ENCODE measurements around the gene GRHL1.
"Not testable (repeated sequence)": the region's sequence is repeated elsewhere in the genome, so short reads cannot be mapped to it uniquely, and the experiment has no call there.

Gene GRHL1, protein sequence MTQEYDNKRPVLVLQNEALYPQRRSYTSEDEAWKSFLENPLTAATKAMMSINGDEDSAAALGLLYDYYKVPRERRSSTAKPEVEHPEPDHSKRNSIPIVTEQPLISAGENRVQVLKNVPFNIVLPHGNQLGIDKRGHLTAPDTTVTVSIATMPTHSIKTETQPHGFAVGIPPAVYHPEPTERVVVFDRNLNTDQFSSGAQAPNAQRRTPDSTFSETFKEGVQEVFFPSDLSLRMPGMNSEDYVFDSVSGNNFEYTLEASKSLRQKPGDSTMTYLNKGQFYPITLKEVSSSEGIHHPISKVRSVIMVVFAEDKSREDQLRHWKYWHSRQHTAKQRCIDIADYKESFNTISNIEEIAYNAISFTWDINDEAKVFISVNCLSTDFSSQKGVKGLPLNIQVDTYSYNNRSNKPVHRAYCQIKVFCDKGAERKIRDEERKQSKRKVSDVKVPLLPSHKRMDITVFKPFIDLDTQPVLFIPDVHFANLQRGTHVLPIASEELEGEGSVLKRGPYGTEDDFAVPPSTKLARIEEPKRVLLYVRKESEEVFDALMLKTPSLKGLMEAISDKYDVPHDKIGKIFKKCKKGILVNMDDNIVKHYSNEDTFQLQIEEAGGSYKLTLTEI

GRCh38 chr2:9951522-9952285, at the start of gene GRHL1:
GRHL1 (plus strand) TSS chr2:9951693; CDS start chr2:9951834, 141 bp downstream.
- peak; percentile 93 for DNase-seq

- DNase-seq = no peak
Observed at GRCh38 chr2:9905413-9905812, 46.1 kb upstream of the GRHL1 start.

DNA sequence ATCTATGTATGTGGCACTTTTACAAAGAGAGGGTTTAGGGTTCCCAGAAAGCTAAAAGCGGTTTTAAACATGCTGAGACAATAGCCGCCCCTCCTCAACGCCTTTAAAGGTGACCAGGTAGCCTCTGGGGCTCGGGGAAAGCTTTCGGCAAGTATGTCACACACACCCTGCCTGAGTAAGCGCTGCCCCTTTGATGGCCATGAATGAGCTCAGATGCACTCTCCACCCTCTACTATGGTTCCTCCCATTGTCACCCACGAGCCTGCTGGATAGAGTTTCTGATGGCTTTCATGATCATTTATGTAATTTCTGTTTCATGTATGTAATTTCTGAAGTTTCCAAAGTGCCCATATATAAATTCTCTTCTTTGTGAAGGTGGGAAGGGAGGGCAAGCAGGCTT, 44.1 kb upstream of the GRHL1 start:
- DNase-seq = no peak

GRCh38 chr2:9908639-9909038, 42.9 kb upstream of the GRHL1 start:
- no peak for DNase-seq

DNA sequence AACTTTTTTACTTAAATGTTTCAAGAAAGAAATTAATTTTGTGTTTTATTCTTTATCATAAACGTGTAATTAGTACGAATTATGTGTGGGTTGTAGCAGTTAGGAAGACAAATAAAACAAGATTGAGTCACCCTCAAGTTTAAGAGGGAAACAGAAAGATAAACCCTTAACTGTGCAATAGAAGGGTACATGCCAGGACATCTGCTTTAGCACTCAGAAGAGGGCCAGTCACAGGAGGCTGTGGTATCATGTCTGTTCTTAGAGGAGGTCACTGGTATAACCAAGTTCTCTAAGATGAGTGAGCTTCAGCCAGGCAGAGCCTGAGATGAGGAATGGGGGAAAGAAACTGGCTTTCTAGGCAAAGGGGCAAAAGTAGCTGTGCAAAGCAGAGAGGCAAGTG, 42.4 kb upstream of the GRHL1 start:
- peak; percentile 8 for DNase-seq

DNA sequence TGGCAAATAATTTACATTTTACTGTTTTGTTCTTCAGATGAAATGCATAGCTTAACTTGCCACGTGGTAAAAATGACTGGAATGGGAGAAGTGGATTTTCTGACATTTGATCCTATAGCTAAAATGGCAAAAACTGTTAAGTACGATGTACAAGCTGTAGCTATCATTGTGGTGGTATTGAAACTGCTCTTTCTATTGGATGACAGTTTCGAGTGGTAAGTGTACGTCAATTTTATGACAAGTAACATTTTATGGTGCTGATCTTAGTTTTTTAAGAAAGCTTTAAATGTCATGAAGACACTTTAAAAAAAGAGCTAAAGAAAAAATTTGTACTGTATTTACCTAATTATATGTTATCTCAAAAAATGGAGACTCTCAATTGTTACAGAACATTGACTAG, 40.8 kb upstream of the GRHL1 start:
- no peak for DNase-seq

DNA sequence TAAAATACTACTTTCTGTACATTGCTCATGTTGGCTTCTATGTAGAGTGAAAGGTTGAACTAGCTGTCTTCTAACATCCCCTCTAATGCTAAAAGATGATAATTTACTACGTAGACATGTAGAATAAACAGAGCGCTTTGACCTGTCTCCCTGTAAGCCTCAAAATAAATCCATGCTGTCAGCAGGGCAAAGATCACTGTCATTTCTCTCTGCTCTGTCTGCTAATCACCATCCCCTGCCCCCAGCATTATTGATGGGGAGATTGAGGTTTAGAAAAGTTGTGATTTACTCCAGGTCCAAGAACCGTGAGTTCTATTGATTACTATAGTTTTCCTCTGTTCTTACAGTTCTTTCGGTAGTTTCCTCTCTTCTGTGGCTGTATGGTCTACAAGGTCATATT, 39.0 kb upstream of the GRHL1 start:
- DNase-seq = no peak

DNA sequence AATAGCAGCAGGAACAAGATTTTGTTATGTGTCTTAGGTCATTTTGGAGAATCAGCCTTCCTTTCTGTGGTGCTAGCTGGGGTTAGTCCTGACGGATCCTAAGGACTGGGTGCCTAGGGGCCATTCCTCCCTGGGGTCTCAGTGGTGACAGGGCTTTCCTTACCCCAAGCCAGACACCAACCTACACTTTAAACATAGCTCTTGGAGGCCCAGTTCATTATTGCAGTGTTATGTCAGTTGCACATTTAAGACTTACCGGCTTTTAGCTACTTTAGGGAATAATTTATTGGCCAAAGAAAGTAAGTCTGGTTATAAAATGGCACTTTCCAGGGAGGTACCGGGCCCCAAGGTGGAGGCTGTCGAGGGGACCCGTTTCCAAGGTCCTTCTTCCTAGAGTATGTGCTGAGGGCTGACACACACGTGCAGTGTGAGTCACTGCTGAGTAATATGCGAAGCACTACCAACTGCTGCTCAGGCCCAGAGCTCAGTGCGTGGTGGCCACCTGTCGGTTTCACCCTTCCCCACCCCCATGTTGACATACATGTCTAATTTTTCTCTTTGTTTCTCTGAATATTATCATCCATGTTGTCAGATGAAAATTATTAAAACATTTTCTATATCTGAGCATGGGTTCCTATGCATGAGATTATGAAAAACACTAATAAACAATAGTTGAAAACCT, 37.0 kb upstream of the GRHL1 start:
- DNase-seq = no peak

DNA sequence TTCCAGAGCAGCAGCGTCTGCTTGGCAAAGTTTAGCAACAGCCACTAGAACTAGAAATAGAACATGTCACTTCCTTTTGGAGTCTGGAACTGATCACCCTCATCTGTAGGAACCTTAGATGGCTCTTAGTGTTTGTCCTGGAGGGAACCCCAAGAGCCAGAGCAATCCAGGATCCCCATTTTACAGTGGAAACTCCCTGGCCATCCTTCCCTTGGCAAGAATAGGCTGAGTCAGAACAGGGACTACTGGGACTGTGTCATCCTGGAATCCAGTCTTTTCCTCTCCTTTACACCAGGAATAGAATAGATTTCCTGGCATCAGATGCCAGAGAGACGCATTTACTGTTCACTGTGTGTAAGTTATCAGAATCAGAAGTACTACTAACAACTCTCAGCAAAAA, 33.2 kb upstream of the GRHL1 start:
- no peak for DNase-seq

DNA sequence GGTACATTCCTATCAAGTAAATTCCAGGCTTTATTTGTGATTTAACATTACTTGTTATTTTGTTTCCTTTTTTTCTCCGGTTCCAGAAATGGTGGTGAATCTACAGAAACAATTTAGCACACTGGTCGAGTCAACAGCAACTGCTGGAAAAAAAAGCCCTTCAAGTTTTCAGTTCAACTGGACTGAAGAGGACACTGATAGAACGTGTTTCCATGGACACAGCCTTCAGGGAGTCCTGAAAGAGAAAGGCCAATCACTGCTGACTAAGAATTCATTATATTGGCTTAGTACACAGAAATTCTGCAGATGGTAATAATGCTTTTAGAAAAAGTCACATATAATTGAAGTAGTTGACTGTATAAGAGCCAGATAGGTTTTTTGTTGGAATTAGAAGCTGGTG, 32.0 kb upstream of the GRHL1 start:
- DNase-seq = no peak

- DNase-seq = not testable (repeated sequence)
Observed at GRCh38 chr2:9927020-9927419, 24.5 kb upstream of the GRHL1 start.

- DNase-seq = no peak
Observed at GRCh38 chr2:9937258-9937657, 14.2 kb upstream of the GRHL1 start.

DNA sequence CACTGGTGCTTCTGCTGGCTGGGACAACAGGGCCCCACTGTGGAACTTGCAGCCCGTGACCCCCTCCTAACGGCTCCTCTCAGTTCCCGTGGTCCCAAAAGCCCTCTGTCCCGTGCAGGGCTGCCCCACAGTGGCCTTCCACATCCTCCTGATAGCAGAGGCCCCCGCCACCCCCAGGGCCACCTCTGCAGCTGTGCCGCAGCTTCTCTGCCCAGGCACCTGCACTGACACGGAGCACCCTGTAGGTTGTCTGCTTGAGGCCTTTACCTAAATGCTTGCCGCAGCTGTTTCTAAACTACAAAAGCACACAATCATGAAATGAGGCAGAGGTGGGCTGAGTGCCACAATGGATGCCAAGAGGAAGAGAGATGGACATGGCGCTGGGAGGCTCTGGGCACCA, 13.5 kb upstream of the GRHL1 start:
- no peak for DNase-seq

DNA sequence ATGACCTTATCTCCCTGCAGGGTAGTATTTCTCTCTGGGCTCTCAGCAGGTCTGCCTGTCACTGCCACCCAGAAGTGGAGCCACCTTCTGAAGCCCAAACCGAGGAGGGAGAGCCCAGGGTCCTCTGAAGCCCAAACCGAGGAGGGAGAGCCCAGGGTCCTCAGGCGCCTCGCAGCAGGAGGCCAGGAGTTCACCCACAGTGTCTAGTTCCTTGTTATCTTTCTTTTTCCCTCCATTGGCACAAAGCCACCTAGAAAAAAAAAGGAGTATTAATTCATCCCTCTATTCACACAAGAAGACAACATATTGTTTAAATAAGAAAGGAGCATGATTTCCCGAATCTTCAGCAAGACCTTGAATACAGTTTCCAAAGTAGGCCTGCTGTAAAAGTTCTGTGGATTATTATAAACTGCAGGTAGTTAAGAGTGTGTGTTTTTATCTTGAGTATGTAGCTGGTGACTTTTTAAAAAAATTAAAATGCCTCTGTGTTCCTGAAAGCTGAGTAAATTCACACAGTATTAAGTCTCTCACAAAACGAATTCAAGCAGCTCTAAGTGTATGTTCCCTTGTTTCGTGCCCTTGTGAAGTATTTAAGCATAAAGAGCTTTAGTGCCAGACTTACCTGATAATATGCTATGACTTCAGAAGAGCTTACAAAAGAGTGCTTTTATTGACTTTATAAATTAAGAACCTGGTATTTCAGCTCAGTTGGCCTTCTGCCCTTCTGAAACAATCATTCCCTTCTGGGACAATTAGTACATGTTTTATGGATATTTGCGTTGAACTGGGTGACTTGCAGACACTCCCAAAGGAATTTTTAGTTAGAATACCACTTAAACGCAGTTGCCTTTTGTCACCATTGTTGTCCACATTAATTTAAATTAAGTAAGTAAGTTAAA, 11.7 kb upstream of the GRHL1 start:
- no peak for DNase-seq

DNA sequence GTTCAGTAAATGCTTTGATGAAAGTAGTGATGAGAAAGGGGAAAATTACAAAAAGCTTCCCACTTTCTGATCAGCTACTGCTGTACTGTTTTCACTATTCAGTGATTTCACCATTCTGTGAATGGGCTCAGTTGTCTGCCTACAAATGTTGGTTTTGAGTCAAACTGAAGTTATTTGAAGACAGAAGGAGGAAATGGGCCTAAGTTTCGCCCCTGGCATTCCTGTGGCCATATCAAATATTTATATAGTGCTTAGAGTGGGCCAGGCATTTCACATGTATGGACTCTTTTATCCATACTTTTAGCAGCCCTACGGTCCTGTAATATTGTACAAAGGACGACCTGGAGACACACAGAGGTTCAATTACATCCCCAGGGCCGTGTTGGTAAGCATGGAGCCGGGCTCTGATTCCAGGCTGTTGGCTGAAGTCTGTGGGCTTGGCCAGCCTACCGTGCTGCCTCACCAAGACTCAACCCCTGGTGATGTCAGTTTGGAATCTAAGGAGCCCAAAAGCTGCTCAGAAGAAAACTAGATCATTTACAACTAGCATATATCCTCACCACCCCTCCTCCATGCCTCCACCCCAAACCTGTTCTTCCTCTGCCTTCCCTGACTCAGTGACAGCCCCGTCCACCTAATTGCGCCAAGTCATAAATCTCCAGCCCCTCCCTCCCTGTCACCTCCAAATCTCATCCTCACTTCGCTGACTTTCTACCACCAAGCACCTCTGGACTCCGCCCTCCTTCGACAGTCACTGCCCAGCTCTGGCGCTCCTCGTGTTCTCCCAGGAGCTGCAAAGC, 10.1 kb upstream of the GRHL1 start:
- DNase-seq = no peak

- no peak for DNase-seq
Observed at GRCh38 chr2:9941996-9942390, 9.5 kb upstream of the GRHL1 start.

DNA sequence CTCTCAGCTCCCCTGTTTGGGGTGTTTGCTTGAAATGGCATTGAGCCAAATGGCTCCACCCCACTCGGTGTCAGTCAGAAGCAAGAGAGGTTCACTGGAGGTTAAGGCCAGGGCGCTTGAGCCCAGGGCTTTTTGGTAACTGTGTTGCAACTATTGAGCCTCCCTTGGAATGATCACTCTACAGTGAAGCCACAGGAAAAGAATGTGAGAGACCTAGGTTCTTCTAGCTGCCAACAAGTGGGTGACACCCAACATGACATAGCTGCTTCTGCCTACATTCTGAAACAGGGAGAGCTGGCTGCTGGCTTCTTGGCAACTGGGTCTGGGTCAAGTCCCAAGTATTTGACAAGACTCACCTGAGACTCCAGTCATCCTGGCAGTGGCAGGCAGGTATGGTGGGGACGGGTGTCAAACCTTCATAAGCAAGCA, 7.1 kb upstream of the GRHL1 start:
- no peak for DNase-seq

DNA sequence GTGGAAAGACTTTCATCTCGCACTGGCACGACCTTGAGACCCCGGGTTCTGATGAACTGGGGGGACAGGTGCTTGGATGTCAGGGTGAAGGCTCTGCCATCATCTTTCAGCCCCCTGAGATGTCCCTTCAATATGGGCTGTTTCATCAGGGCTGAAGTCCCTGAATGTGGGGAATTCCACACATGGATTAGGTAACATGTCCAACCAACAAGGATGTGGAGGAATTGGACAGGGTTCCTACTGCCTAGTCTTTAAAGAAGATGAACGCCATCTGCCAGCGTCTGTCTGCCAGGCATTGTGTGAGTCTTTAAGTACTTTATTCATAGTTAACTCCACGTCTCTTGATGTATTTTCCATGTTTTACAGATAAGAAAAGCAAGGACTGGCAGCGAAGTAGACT, 5.9 kb upstream of the GRHL1 start:
- no peak for DNase-seq

DNA sequence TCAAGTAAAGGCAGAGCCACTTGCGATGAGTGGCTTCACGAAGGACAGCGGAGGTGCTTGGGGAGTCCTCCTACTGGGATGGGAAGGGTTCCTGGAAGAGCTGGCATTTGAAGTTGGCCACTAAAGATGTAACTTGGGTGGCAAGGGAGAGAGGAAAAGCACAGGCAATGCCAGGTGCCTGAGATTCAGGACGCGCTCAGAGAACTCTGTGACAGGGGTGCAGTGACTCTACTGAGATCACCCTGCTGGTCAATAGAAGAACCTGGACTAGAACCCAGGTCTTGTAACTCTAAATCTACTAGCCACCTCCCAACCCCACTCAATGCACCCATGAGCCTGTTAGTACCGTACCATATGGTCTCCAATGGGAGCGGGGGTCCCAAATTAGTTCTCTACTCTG, 5.4 kb upstream of the GRHL1 start:
- DNase-seq = no peak

DNA sequence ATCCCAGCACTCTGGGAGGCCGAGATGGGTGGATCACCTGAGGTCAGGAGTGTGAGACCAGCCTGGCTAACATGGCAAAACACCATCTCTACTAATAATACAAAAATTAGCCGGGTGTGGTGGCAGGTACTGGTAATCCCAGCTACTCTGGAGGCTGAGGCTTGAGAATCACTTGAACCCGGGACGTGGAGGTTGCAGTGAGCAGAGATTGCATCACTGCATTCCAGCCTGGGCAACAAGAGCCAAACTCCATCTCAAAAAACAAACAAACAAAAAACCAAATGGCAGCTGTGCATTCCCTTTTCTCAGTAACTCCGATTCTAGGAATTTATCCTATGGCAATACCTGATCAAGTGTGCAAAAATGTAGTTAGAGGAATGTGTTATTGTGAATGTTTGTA, 4.7 kb upstream of the GRHL1 start:
- DNase-seq = no peak

GRCh38 chr2:9948721-9949120, 2.8 kb upstream of the GRHL1 start:
- no peak for DNase-seq
